SK-N-SH treated with all-trans-retinoic acid at 6 μM for 48 hours (cell line): ENCODE data around the gene CTIF.

ENCODE experiments used
- ATAC-seq: fragments of 200-7000 bp; cut with Tn5 transposase; 3 replicates; pipeline ENCODE4 v1.9.1; 2020; ENCODE audit warnings: mild to moderate bottlenecking, moderate library complexity
- ARNTL ChIP-seq: fragments of 450-650 bp; formaldehyde crosslinking; IDR thresholded peaks from 2 replicates; pipeline ENCODE4 v1.5.0; 2020; ENCODE audit warnings: low read depth, mild to moderate bottlenecking, moderate library complexity, borderline replicate concordance
- BACH2 ChIP-seq: fragments of 250-450 bp; sonication (Bioruptor Pico); IDR thresholded peaks from 2 replicates; pipeline ENCODE4 v1.9.0; 2021; ENCODE audit warnings: mild to moderate bottlenecking, borderline replicate concordance
- CSDC2 ChIP-seq: fragments of 250-450 bp; sonication (Bioruptor Pico); IDR thresholded peaks from 2 replicates; pipeline ENCODE4 v1.5.0; 2020; ENCODE audit warnings: mild to moderate bottlenecking, moderate library complexity
- GLIS3 ChIP-seq: fragments of 250-450 bp; sonication (Bioruptor Pico); IDR thresholded peaks from 2 replicates; pipeline ENCODE4 v1.5.0; 2020; ENCODE audit warnings: mild to moderate bottlenecking, moderate library complexity
- OSR1 ChIP-seq: fragments of 250-450 bp; sonication (Bioruptor Pico); IDR thresholded peaks from 2 replicates; pipeline ENCODE4 v1.8.0; 2022; ENCODE audit warnings: moderate library complexity, mild to moderate bottlenecking, inconsistent platforms
- PPARA ChIP-seq: fragments of 250-450 bp; sonication (Bioruptor Pico); IDR thresholded peaks from 2 replicates; pipeline ENCODE4 v1.5.0; 2020; ENCODE audit warnings: mild to moderate bottlenecking, borderline replicate concordance
- RARB ChIP-seq: fragments of 250-450 bp; sonication (Bioruptor Pico); IDR thresholded peaks from 2 replicates; pipeline ENCODE4 v1.8.0; 2021; ENCODE audit warnings: mild to moderate bottlenecking, moderate library complexity
- SNAI2 ChIP-seq: fragments of 250-450 bp; sonication (Bioruptor Pico); IDR thresholded peaks from 2 replicates; pipeline ENCODE4 v1.5.0; 2020; ENCODE audit warnings: mild to moderate bottlenecking, moderate library complexity
- TCF4 ChIP-seq: fragments of 250-450 bp; sonication (Bioruptor Pico); IDR thresholded peaks from 2 replicates; pipeline ENCODE4 v1.8.0; 2021; ENCODE audit warnings: mild to moderate bottlenecking, moderate library complexity, borderline replicate concordance
- TOX ChIP-seq: fragments of 250-450 bp; sonication (Bioruptor Pico); IDR thresholded peaks from 2 replicates; pipeline ENCODE4 v1.8.0; 2021; ENCODE audit warnings: mild to moderate bottlenecking, moderate library complexity, borderline replicate concordance
- ZC3H10 ChIP-seq: fragments of 250-450 bp; sonication (Bioruptor Pico); IDR thresholded peaks from 2 replicates; pipeline ENCODE4 v1.5.1; 2021; ENCODE audit warnings: mild to moderate bottlenecking, moderate library complexity
- ZFP3 ChIP-seq: fragments of 250-450 bp; sonication (Bioruptor Pico); IDR thresholded peaks from 2 replicates; pipeline ENCODE4 v1.5.0; 2020; ENCODE audit warnings: mild to moderate bottlenecking, moderate library complexity
- ZFP30 ChIP-seq: fragments of 450-650 bp; formaldehyde crosslinking; IDR thresholded peaks from 2 replicates; pipeline ENCODE4 v1.5.0; 2022; ENCODE audit warnings: mild to moderate bottlenecking, moderate library complexity
- ZNF70 ChIP-seq: fragments of 450-650 bp; formaldehyde crosslinking; IDR thresholded peaks from 2 replicates; pipeline ENCODE4 v1.5.0; 2020; ENCODE audit warnings: mild to moderate bottlenecking, moderate library complexity
- ZNF8 ChIP-seq: fragments of 450-650 bp; formaldehyde crosslinking; IDR thresholded peaks from 2 replicates; pipeline ENCODE4 v1.5.0; 2020; ENCODE audit warnings: mild to moderate bottlenecking, moderate library complexity
- TF ChIP-seq, protein P1 (sequence below): fragments of 250-450 bp; sonication (Bioruptor Pico); IDR thresholded peaks from 2 replicates; pipeline ENCODE4 v1.5.1; 2021; ENCODE audit warnings: mild to moderate bottlenecking, moderate library complexity
- TF ChIP-seq, protein P2 (sequence below): fragments of 250-450 bp; sonication (Bioruptor Pico); IDR thresholded peaks from 2 replicates; pipeline ENCODE4 v1.5.0; 2020; ENCODE audit warnings: mild to moderate bottlenecking, moderate library complexity
- TF ChIP-seq, protein P3 (sequence below): fragments of 250-450 bp; sonication (Bioruptor Pico); IDR thresholded peaks from 2 replicates; pipeline ENCODE4 v1.8.0; 2021; ENCODE audit warnings: low read depth, mild to moderate bottlenecking, moderate library complexity, borderline replicate concordance
- TF ChIP-seq, protein P4 (sequence below): fragments of 250-450 bp; sonication (Bioruptor Pico); IDR thresholded peaks from 2 replicates; pipeline ENCODE4 v1.8.0; 2020; ENCODE audit warnings: mild to moderate bottlenecking, moderate library complexity, borderline replicate concordance

CTIF gene

DNA sequence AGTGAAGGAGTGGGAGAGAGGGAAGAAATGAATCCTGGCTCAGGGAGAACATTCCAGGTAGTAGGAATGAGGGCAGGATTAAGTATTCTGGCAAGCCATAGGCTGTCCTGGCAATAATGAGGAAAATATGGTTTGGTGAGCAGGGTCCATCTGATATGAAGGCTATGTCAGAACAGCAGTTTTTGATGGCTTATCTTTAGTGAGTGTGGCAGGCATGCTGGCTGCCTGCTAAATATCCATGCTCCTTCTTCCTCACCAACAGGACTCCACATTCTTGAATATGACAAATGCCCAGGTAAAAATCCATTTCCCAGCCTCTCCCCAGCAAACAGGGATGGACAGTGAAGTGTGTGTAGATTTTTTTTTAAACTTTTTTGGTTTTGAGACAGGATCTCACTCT is 13.2 kb upstream of the CTIF start:
- TF ChIP-seq ARNTL (CRISPR knock-in tag) (no peak), GLIS3 (CRISPR knock-in tag) (no peak), RARB (no peak), ZFP30 (no peak), ZC3H10 (CRISPR knock-in tag) (no peak), TOX (CRISPR knock-in tag) (no peak), SNAI2 (CRISPR knock-in tag) (no peak), ZNF8 (CRISPR knock-in tag) (no peak), CSDC2 (no peak), ZFP3 (CRISPR knock-in tag) (no peak), TCF4 (CRISPR knock-in tag) (no peak)
- TF ChIP-seq, protein P1, sequence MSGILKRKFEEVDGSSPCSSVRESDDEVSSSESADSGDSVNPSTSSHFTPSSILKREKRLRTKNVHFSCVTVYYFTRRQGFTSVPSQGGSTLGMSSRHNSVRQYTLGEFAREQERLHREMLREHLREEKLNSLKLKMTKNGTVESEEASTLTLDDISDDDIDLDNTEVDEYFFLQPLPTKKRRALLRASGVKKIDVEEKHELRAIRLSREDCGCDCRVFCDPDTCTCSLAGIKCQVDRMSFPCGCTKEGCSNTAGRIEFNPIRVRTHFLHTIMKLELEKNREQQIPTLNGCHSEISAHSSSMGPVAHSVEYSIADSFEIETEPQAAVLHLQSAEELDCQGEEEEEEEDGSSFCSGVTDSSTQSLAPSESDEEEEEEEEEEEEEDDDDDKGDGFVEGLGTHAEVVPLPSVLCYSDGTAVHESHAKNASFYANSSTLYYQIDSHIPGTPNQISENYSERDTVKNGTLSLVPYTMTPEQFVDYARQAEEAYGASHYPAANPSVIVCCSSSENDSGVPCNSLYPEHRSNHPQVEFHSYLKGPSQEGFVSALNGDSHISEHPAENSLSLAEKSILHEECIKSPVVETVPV (CRISPR knock-in tag) = no peak
- TF ChIP-seq, protein P2, sequence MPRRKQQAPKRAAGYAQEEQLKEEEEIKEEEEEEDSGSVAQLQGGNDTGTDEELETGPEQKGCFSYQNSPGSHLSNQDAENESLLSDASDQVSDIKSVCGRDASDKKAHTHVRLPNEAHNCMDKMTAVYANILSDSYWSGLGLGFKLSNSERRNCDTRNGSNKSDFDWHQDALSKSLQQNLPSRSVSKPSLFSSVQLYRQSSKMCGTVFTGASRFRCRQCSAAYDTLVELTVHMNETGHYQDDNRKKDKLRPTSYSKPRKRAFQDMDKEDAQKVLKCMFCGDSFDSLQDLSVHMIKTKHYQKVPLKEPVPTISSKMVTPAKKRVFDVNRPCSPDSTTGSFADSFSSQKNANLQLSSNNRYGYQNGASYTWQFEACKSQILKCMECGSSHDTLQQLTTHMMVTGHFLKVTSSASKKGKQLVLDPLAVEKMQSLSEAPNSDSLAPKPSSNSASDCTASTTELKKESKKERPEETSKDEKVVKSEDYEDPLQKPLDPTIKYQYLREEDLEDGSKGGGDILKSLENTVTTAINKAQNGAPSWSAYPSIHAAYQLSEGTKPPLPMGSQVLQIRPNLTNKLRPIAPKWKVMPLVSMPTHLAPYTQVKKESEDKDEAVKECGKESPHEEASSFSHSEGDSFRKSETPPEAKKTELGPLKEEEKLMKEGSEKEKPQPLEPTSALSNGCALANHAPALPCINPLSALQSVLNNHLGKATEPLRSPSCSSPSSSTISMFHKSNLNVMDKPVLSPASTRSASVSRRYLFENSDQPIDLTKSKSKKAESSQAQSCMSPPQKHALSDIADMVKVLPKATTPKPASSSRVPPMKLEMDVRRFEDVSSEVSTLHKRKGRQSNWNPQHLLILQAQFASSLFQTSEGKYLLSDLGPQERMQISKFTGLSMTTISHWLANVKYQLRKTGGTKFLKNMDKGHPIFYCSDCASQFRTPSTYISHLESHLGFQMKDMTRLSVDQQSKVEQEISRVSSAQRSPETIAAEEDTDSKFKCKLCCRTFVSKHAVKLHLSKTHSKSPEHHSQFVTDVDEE = no peak
- TF ChIP-seq, all 23 proteins: peak for 0

DNA sequence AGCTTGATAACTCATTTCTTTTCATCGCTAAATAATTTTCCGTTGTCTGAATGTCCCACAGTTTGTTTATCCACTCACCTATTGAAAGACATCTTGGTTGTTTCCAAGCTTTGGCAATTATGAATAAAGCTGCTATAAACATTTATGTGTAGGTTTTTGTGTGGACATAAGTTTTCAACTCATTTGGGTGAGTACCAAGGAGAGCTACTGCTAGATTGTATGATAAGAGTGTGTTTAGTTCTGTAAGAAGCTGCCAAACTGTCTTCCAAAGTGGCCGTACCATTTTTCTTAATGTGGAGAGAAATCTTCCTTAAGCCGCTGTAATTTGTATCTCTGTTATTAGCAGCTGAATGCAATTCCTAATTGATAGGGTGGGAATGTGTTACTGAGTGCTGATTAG is 11.4 kb upstream of the CTIF start:
- no peak for ATAC-seq

More for the DNA sequence above, 13.2 kb upstream of the CTIF start:
- no peak for ATAC-seq

More for the DNA sequence above, 11.4 kb upstream of the CTIF start:
- no peak for TF ChIP-seq RARB
- TF ChIP-seq PPARA (CRISPR knock-in tag) = no peak
- TF ChIP-seq BACH2 (CRISPR knock-in tag) = no peak
- no peak for TF ChIP-seq ZNF70
- TF ChIP-seq GLIS3 (CRISPR knock-in tag) = no peak
- TF ChIP-seq, protein P1 (CRISPR knock-in tag) = no peak
- TF ChIP-seq ZFP3 (CRISPR knock-in tag) = no peak
- TF ChIP-seq, protein P3, sequence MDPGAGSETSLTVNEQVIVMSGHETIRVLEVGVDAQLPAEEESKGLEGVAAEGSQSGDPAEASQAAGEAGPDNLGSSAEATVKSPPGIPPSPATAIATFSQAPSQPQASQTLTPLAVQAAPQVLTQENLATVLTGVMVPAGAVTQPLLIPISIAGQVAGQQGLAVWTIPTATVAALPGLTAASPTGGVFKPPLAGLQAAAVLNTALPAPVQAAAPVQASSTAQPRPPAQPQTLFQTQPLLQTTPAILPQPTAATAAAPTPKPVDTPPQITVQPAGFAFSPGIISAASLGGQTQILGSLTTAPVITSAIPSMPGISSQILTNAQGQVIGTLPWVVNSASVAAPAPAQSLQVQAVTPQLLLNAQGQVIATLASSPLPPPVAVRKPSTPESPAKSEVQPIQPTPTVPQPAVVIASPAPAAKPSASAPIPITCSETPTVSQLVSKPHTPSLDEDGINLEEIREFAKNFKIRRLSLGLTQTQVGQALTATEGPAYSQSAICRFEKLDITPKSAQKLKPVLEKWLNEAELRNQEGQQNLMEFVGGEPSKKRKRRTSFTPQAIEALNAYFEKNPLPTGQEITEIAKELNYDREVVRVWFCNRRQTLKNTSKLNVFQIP (CRISPR knock-in tag) = no peak
- no peak for TF ChIP-seq SNAI2 (CRISPR knock-in tag)
- TF ChIP-seq TOX (CRISPR knock-in tag) = no peak
- TF ChIP-seq, protein P4, sequence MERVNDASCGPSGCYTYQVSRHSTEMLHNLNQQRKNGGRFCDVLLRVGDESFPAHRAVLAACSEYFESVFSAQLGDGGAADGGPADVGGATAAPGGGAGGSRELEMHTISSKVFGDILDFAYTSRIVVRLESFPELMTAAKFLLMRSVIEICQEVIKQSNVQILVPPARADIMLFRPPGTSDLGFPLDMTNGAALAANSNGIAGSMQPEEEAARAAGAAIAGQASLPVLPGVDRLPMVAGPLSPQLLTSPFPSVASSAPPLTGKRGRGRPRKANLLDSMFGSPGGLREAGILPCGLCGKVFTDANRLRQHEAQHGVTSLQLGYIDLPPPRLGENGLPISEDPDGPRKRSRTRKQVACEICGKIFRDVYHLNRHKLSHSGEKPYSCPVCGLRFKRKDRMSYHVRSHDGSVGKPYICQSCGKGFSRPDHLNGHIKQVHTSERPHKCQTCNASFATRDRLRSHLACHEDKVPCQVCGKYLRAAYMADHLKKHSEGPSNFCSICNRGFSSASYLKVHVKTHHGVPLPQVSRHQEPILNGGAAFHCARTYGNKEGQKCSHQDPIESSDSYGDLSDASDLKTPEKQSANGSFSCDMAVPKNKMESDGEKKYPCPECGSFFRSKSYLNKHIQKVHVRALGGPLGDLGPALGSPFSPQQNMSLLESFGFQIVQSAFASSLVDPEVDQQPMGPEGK (CRISPR knock-in tag) = no peak
- TF ChIP-seq OSR1 = no peak
- TF ChIP-seq, protein P2 = no peak
- no peak for TF ChIP-seq CSDC2
- no peak for TF ChIP-seq ZNF8 (CRISPR knock-in tag)
- TF ChIP-seq, all 23 proteins: peak for 0
